ENCODE measurements around the gene PVRIG. TPM values are rescaled to one million over a fixed set of nuclear protein-coding genes. Genes with fewer than 3 reads are reported as not detected.

The PVRIG gene
- polyA plus RNA-seq, 1 donor from 2014 or later, result 0.16 TPM

- Histone ChIP-seq H3K9me2 (ENCODE audit: insufficient read depth, low read length) (no peaks in the 10 kb centered on the region), H3K4me2 (ENCODE audit: low read length) (no peak overlapping the region), H3K27me3 (ENCODE audit: insufficient read depth, low read depth, low read length) (no peaks in the 10 kb centered on the region), H3K27ac (ENCODE audit: low read length) (no peak overlapping the region), H3K4me3 (ENCODE audit: low read length) (no peak overlapping the region), H3K9ac (ENCODE audit: low read length) (no peak overlapping the region), H3K79me2 (replicated peaks; ENCODE audit: insufficient read depth, low read length) (no peaks in the 10 kb centered on the region), H2AFZ (ENCODE audit: low read depth, low read length) (no peak overlapping the region), H4K20me1 (ENCODE audit: insufficient read depth) (no peaks in the 10 kb centered on the region), H3F3A (ENCODE audit: insufficient read depth, low read length, poor library complexity, severe bottlenecking) (no peaks in the 10 kb centered on the region), H3K9me3 (ENCODE audit: low read length) (no peaks in the 10 kb centered on the region), H3K36me3 (ENCODE audit: insufficient read depth, low read length) (no peaks in the 10 kb centered on the region)
- TF ChIP-seq, protein P1, sequence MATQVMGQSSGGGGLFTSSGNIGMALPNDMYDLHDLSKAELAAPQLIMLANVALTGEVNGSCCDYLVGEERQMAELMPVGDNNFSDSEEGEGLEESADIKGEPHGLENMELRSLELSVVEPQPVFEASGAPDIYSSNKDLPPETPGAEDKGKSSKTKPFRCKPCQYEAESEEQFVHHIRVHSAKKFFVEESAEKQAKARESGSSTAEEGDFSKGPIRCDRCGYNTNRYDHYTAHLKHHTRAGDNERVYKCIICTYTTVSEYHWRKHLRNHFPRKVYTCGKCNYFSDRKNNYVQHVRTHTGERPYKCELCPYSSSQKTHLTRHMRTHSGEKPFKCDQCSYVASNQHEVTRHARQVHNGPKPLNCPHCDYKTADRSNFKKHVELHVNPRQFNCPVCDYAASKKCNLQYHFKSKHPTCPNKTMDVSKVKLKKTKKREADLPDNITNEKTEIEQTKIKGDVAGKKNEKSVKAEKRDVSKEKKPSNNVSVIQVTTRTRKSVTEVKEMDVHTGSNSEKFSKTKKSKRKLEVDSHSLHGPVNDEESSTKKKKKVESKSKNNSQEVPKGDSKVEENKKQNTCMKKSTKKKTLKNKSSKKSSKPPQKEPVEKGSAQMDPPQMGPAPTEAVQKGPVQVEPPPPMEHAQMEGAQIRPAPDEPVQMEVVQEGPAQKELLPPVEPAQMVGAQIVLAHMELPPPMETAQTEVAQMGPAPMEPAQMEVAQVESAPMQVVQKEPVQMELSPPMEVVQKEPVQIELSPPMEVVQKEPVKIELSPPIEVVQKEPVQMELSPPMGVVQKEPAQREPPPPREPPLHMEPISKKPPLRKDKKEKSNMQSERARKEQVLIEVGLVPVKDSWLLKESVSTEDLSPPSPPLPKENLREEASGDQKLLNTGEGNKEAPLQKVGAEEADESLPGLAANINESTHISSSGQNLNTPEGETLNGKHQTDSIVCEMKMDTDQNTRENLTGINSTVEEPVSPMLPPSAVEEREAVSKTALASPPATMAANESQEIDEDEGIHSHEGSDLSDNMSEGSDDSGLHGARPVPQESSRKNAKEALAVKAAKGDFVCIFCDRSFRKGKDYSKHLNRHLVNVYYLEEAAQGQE (IDR thresholded peaks at IDR 0.05; ENCODE audit: borderline replicate concordance), result no peak
- TF ChIP-seq POLR2AphosphoS5 (IDR thresholded peaks at IDR 0.05), result no peak
- TF ChIP-seq EZH2 (IDR thresholded peaks at IDR 0.05; ENCODE audit: borderline replicate concordance, insufficient read depth, low read length, poor library complexity, severe bottlenecking), result no peak
- TF ChIP-seq RAD21 (conservative IDR thresholded peaks at IDR 0.05), result no peak
- no peak for TF ChIP-seq TAF1 (IDR thresholded peaks at IDR 0.05; ENCODE audit: low read depth)
Observed at GRCh38 chr7:100210805-100211204, 8.9 kb upstream of the PVRIG start.

DNA sequence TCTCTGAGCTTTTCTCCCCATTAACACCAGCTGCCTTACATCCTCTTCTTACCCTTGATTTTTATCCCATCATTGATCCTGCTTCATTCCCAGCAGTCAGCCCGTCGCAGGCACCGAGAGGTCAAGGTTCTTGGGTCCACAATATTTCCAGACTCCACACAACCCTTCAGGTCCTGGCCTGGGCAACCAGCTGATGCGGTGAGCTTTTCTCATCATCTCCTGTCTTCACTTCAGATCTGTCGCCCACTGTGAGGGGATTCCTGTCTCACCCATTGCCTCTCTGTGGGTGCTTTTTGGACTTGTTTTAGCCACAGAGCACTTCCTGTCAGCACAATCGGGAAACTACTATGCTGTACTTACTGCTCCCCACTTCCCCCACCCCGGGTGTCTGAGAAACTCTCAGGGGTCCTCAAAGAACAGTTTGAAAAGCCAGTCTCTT is 8.4 kb upstream of the PVRIG start:
- Histone ChIP-seq H3K9me3 (ENCODE audit: low read length) (no peaks in the 10 kb centered on the region), H3K27ac (ENCODE audit: low read length) (no peak overlapping the region)

More for the DNA sequence above, 8.4 kb upstream of the PVRIG start:
- Histone ChIP-seq H3K36me3 (ENCODE audit: insufficient read depth, low read length) (no peaks in the 10 kb centered on the region), H3K4me3 (ENCODE audit: low read length) (no peak overlapping the region), H4K20me1 (ENCODE audit: insufficient read depth) (no peaks in the 10 kb centered on the region), H3K27me3 (ENCODE audit: insufficient read depth, low read depth, low read length) (no peaks in the 10 kb centered on the region), H3F3A (ENCODE audit: insufficient read depth, low read length, poor library complexity, severe bottlenecking) (no peaks in the 10 kb centered on the region), H3K9me2 (ENCODE audit: insufficient read depth, low read length) (no peaks in the 10 kb centered on the region), H3K9ac (ENCODE audit: low read length) (no peak overlapping the region), H2AFZ (ENCODE audit: low read depth, low read length) (no peak overlapping the region), H3K79me2 (replicated peaks; ENCODE audit: insufficient read depth, low read length) (no peaks in the 10 kb centered on the region), H3K4me2 (ENCODE audit: low read length) (no peak overlapping the region)
- TF ChIP-seq MXI1 (conservative IDR thresholded peaks at IDR 0.05; ENCODE audit: poor library complexity, severe bottlenecking) (no peak), EP300 (conservative IDR thresholded peaks at IDR 0.05; ENCODE audit: poor library complexity, severe bottlenecking) (no peak), TAF1 (IDR thresholded peaks at IDR 0.05; ENCODE audit: low read depth) (no peak), RAD21 (conservative IDR thresholded peaks at IDR 0.05) (no peak), EZH2 (IDR thresholded peaks at IDR 0.05; ENCODE audit: borderline replicate concordance, insufficient read depth, low read length, poor library complexity, severe bottlenecking) (no peak), CTCF (IDR thresholded peaks at IDR 0.05; ENCODE audit: poor library complexity, severe bottlenecking) (no peak), POLR2AphosphoS5 (IDR thresholded peaks at IDR 0.05) (no peak), SMC3 (conservative IDR thresholded peaks at IDR 0.05; ENCODE audit: poor library complexity) (no peak)
- TF ChIP-seq, protein P1 (IDR thresholded peaks at IDR 0.05; ENCODE audit: borderline replicate concordance), result no peak

All from neural cell (in vitro differentiated cells).